Kidney epithelial cell (primary cell): Measurements from ENCODE around the gene RB1. TPM values are rescaled to one million over a fixed set of nuclear protein-coding genes. Genes with fewer than 3 reads are reported as not detected.
"Not testable (repeated sequence)": the region's sequence is repeated elsewhere in the genome, so short reads cannot be mapped to it uniquely, and the experiment has no call there.

Source experiments
- DNase-seq: peaks from one replicate; pipeline ENCODE4 v3.0.0-alpha.2; 2010; ENCODE audit warnings: low read depth
- H3K27me3 ChIP-seq: 2 replicates; pipeline ENCODE4 v1.6.0; 2011; ENCODE audit warnings: low read length; ENCODE audit not compliant: control insufficient read depth, insufficient read depth
- H3K36me3 ChIP-seq: 2 replicates; pipeline ENCODE4 v1.5.1; 2011; ENCODE audit warnings: low read length; ENCODE audit not compliant: control insufficient read depth, insufficient read depth
- H3K4me3 ChIP-seq: 2 replicates; pipeline ENCODE4 v1.5.1; 2011; ENCODE audit warnings: low read depth, mild to moderate bottlenecking, control low read depth, low read length
- total RNA-seq: library from RNA; depleted of rRNA; stranded (reverse); fragments of >200 nt; gene quantifications from 2 replicates; pipeline ENCODE4 v1.2.3, GENCODE V29; 2015
- TF ChIP-seq, protein P1 (sequence below): IDR thresholded peaks from 2 replicates; pipeline ENCODE4 v1.5.1; 2011; ENCODE audit warnings: mild to moderate bottlenecking, moderate library complexity, low read length, control low read depth, inconsistent platforms; ENCODE audit not compliant: insufficient read depth, poor library complexity, severe bottlenecking

RB1 gene
- total RNA-seq, 1 donor from 2014 or later, result 27.1 TPM

DNA sequence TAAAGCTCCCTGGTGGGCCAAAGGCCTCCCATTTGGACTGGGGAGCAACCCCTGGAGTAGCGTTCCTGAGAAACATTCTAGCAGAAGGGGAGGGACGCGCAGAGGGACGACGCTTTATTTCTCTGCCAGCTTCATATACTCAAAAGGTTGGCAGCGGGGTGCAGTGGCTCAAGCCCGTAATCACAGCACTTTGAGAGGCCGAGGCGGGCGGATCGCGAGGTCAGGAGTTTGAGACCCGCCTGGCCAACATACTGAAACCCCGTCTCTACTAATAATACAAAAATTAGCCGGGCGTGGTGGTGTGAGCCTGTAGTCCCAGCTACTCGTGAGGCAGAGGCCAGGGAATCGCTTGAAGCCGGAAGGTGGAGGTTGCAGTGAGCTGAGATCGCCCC lies 16.8 kb downstream of the RB1 start:
- no peak overlapping the region for H3K4me3 ChIP-seq
- DNase-seq, result no peak
- peaks cover 2% of the 10 kb centered on the region for H3K36me3 ChIP-seq
- TF ChIP-seq, protein P1, sequence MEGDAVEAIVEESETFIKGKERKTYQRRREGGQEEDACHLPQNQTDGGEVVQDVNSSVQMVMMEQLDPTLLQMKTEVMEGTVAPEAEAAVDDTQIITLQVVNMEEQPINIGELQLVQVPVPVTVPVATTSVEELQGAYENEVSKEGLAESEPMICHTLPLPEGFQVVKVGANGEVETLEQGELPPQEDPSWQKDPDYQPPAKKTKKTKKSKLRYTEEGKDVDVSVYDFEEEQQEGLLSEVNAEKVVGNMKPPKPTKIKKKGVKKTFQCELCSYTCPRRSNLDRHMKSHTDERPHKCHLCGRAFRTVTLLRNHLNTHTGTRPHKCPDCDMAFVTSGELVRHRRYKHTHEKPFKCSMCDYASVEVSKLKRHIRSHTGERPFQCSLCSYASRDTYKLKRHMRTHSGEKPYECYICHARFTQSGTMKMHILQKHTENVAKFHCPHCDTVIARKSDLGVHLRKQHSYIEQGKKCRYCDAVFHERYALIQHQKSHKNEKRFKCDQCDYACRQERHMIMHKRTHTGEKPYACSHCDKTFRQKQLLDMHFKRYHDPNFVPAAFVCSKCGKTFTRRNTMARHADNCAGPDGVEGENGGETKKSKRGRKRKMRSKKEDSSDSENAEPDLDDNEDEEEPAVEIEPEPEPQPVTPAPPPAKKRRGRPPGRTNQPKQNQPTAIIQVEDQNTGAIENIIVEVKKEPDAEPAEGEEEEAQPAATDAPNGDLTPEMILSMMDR, result no peak
- no peaks in the 10 kb centered on the region for H3K27me3 ChIP-seq

DNA sequence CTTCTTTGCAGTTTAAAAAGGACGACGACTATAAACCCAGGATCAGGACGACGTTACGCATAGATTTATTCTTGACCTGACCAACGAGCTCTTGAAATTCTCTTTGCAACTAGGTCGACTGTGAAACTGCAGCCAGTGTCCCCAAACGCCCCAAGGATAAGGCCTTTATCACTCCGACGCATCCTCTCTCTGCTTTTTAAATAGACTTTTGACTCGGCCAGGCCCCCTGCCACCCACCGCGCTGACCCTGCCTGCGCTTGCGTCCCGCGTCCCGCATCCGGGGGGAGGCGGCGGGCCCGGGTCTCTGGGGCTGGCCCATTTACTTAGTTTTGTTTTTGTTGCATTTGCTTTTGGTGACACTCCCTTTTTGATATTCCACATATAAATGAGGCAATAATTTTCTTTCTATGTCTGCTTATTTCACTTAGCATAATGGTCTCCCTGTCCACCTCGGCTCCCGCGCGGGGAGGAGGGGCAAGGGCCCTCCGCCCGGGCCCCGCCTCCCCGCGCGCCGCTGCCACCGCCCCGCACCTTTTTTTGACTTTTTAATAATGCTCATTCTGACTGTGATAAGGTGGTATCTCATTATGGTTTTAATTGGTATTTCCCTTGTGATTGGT lies 17.4 kb downstream of the RB1 start:
- DNase-seq, result no peak
- TF ChIP-seq, protein P1, result no peak
- peaks cover 2% of the 10 kb centered on the region for H3K36me3 ChIP-seq
- H3K4me3 ChIP-seq, result peak overlapping the region; percentile 20
- H3K27me3 ChIP-seq, result no peaks in the 10 kb centered on the region

DNA sequence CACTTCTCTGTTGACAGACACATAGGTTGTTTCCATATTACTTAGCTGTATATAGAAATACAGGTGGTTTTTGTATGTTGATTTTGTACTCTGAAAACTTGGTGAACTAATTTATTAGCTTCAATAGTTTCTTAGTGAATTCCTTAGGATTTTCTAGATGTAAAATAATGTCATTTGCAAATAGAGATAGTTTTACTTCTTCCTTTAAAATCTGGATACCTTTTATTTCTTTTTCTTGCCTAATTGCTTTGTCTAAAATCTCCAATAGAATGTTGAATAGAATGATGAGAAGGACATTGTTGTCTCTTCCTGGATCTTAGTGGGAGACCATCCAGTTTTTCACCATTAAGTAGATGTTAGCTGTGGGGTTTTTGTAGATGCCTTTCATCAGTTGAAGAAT lies 18.7 kb downstream of the RB1 start:
- H3K36me3 ChIP-seq, result peaks cover 2% of the 10 kb centered on the region

DNA sequence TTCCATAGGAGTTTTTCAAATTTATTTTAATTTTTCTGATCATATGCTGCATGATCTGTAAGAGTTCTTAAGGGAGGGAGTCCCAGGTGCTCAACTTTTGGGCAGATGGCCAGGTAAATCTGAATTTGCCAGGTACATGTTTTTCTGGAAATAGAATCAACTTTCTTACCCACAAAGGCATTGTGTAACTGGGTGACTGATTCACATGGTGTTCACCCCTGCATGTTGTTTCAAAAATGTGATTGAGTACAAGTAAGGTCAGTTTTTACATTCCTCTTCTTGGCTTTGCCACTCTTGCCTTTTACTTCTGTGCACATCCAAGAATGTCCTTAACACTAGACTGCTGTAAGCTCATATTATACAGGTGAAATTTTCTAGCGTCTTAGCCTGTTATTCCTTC lies 30.4 kb downstream of the RB1 start:
- DNase-seq, result peak; percentile 29
- TF ChIP-seq, protein P1, result no peak
- H3K4me3 ChIP-seq, result no peak overlapping the region
- no peaks in the 10 kb centered on the region for H3K36me3 ChIP-seq
- H3K27me3 ChIP-seq, result no peaks in the 10 kb centered on the region

More for the DNA sequence above, 18.7 kb downstream of the RB1 start:
- no peak overlapping the region for H3K4me3 ChIP-seq
- DNase-seq, result no peak
- H3K27me3 ChIP-seq, result no peaks in the 10 kb centered on the region
- TF ChIP-seq, protein P1, result no peak

DNA sequence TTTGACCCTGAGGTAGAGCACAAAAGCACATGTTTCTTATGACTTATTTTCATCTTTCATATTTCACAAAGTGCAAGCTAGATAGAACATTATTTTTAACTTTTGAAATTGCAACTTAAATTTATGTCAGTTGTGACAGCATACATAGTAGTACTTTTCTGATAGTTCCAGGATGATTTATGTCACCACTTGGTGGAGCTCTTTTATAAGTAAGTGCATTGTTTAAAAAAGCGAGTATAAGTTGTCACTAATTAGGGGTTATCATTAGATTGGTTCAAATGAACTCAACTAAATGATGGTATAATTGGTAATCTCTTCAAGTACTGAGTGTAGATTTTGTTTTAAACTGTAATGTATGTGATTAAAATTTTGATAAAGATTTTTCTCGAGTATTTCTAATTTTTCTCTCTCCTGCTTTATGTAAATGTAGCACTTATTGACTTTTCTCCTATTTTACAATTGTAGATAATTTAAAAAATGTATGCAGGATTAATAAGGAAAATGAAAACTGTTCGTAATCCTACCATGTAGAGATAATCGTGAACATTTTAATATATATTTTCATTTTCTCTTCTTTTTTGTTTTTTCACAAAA lies 31.1 kb downstream of the RB1 start:
- no peaks in the 10 kb centered on the region for H3K36me3 ChIP-seq
- DNase-seq, result no peak
- H3K27me3 ChIP-seq, result no peaks in the 10 kb centered on the region
- TF ChIP-seq, protein P1, result peak; percentile 6
- no peak overlapping the region for H3K4me3 ChIP-seq

DNA sequence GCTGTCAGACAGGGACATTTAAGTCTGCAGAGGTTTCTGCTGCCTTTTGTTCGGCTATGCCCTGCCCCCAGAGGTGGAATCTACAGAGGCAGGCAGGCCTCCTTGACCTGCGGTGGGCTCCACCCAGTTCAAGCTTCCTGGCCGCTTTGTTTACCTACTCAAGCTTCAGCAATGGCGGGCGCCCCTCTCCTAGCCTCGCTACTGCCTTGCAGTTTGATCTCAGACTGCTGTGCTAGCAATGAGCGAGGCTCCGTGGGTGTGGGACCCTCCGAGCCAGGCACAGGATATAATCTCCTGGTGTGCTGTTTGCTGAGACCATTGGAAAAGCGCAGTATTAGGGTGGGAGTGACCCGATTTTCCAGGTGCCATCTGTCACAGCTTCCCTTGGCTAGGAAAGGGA lies 35.6 kb downstream of the RB1 start:
- DNase-seq, H3K4me3 ChIP-seq, H3K27me3 ChIP-seq, H3K36me3 ChIP-seq: not testable (repeated sequence)
